ENCODE data around the gene TBXT. TPM values are rescaled to one million over a fixed set of nuclear protein-coding genes. Genes with fewer than 3 reads are reported as not detected.
"Not testable (repeated sequence)": the region's sequence is repeated elsewhere in the genome, so short reads cannot be mapped to it uniquely, and the experiment has no call there.

The TBXT gene
- total RNA-seq, 1 experiment from 2014 or later, result not detected

DNA sequence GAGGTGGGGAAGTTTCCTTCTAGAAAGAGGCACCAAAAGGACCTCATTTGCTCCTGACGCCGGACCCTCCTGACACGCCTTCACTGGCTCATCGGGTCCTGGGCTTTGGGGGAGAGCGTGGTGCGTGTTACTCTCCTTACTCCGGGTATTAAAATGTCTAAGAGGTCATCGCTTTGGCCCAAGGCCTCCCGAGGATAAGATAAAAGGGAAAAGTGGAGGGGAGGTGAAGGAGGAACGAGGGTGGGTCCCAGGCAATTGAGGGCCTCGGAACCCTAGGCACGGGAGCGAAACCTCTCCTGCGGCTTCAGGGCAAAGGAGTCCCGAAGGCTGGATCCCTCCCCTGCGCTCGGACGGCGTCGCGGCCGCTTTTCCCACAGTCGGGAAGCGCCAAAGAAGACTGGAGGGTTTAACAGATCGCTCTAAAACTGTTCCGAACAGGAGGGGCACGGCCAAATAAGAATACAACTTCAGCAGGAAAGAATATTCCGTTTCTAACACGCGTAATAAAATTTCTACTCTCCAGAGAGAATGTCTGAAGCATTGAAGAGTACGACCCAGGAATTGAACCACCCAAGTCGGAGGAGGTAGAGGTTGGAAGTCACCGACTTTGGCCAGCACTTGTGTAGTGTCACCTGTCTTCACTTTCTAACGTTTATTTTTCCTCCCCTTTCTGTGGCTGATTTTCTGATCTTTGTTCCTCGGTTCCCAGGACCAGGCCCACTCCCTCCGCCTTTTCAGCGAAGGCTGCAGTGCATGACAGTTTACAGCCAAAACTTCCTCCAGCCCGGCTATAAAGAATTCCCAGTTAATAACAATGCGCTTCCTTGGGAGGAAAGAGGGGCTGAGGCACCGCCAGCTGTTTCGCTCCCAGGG lies 2.1 kb upstream of the TBXT start:
- DNase-seq (ENCODE audit: low spot score), result no peak

DNA sequence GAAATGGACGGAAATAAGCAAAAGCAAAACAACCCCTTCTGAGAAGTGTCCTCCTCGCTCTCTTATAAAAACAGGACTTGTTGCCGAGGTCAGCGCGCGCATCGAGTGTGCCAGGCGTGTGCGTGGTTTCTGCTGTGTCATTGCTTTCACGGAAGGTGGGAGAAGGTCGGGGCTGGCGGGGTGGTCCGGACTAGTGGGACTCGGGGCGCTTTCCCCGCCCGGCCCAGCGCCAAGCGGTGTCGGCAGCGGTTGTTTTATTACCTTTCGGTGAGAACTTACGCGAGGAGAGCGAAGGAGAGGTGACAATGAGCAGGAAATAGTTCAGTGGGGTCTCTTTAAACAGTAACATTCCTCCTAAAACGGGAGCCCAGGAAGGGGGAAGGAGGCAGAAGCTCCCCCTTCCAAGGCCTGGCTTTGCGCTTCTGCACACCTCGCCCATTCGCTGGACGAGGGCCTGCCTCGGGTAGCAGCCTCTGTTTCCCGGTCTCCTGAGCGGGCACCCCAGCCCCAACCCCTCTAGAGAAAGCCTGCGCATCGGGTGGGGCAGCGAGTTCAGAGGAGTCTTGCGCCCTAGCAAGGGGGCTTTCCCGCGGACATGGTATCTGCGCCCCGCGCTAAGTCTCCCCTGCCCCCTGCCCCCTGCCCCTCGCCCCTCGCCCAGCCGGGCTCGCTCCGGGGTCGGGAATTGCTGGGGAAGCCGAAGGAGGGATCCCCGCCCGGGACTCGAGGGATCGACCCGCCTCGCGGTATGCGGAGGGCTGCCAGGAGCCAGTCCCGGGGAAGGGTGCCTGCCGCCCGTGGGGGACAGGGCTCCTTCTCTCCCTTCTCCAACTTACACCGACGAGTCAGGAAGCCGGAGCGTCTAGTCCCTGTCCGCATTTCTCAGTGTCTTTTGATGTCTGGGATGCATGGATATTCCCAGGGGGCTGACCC lies 1.2 kb upstream of the TBXT start:
- no peak for DNase-seq (ENCODE audit: low spot score)

DNA sequence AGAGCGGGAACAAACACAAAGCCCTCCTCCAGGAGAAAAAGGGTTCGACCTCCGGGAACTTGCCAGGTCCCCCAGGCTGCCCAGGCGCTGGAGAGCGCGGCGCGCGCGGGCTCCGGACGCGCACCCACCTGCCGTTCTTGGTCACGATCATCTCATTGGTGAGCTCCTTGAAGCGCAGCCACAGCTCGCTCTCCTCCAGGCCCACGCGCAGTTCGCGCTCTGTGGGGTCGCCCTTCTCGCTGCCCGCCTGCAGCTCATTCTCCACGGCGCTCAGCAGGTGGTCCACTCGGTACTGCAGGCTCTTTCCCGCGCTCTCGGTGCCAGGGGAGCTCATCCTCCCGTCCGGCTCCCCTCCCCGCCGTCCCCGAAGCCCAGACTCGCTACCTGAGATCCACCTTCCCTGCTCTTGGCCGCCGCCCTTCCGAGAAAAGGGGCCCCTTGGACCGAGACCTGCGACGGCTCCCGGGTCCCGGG lies 356 bp downstream of the TBXT start:
- DNase-seq (ENCODE audit: low spot score), result no peak

DNA sequence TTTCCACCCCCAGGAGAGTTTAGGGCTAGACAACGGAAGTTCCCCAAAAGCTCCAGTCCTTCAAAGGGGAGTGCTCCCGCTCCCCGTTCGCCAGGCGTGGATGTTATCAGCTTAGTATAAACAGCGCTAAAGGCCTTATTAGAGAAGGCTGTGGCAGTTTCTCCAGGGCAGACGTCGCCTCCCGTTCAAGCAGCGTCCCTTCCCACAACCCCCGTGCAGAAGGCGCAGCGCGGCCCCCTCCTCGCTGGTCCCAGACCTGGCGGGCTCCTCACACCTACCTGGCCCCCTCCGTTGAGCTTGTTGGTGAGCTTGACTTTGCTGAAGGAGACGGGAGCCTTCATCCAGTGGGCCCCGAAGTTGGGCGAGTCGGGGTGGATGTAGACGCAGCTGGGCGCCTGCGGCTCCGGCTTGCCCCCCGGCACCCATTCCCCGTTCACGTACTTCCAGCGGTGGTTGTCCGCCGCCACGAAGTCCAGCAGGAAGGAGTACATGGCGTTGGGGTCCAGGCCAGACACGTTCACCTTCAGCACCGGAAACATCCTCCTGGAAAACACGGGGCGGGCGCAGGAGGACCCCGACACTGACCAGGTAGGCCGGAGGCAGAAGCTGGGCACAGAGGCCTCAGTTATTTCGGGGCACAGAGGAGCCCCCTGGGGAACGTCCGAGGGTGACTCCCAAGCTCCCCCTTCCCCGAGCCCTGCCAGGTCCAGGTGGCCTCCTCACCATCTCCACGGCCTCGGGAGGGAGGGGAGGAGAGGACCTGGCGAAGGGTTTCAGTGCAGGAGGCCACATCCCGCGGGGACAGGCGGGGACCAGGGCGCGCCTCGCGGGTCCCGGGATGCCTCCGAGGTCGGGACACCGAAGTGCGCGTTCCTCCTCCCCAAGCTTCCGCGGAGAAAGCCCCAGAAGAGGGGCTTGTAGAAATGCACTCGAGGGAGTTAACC lies 1.1 kb downstream of the TBXT start:
- no peak for DNase-seq (ENCODE audit: low spot score)

DNA sequence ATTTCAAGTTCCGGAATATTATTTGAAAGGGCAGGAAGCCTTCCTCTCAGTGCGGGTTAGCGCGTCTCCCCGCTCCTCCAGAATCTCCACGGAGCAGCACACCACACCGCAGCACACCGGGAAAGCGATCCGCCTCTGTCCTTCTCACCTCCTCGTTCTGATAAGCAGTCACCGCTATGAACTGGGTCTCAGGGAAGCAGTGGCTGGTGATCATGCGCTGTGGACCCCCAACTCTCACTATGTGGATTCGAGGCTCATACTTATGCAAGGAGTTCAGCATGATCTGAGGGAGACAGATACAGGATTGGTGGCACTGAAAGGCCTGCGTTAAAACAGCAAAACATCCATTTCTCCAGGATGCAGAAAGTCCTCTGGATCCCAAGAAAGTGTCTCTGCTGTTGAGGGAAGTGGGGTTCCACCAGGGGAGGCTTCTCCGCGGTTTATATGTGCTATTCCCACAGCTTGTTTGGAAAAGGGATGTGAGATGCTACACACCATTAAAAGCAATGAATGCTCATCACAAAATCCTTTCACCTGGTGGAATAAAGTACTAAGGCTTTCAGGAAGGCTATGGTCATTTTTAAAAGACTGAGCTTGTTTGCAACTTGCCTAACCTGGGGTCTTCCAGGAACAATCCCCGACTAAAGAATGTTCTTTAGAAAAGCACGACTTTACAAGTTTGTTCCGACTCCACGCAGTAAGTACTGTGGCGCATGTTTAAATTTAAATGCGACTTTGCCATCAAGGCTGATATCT lies 1.9 kb downstream of the TBXT start:
- DNase-seq (ENCODE audit: low spot score), result no peak

DNA sequence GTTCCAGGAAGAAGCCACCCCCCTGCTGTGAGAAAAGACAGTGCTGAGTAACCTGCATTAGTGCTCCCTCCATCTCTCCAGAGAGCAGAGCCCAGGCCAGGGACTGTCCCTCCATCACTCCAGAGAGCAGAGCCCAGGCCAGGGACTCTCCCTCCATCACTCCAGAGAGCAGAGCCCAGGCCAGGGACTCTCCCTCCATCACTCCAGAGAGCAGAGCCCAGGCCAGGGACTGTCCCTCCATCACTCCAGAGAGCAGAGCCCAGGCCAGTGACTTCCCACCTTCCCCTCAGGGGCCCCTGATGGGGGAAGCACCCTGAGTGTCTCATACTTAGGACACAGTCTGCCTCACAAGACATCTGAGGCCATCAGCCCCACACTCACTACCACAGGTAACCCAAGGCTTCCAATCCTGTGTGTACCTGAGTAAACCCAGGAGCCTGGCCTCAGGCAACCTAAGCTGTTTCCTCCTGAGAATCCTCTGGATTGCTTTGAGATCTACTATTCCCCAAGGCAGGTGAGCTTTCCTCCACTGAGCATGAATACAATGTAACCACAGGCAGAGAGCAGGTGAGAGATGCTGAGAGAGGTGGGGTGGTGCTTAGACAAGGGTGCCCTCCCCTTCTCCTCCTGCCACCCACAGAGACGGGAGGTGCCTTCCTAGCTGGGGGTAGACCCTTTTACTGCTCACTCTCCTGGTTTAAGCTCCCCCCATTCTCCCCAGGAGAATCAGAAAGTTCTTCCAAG lies 4.9 kb downstream of the TBXT start:
- no peak for DNase-seq (ENCODE audit: low spot score)

DNA sequence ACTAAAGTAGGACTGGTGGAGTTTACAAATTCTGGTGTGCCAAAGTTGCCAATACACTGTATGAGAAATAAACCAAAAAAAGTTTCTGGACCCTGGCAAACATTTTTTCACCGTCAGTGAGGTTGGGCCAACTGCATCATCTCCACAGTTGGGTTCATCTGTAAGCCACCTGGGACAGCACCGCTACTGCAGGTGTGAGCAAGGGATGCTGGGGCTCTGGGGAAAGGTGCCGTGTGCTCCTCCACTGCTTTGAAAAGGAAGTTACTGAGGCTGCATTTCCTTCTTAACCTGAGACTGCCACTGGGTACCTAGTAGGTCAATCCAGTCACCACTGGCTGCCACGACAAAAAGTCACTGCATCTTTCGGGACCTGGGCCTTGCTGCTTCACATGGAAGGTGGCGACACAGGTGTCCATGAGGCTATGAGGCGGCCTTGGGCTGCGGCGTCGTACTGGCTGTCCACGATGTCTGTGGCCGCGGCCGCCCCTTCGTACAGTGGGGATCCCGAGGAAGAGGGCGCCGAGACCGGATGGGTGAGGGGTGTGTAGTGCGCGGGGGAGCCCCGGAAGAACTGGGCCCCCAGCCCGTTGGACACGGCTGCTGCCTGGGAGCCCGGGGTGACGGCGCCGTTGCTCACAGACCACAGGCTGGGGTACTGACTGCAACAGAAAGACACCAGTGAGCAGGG lies 9.6 kb downstream of the TBXT start:
- no peak for DNase-seq (ENCODE audit: low spot score)

DNA sequence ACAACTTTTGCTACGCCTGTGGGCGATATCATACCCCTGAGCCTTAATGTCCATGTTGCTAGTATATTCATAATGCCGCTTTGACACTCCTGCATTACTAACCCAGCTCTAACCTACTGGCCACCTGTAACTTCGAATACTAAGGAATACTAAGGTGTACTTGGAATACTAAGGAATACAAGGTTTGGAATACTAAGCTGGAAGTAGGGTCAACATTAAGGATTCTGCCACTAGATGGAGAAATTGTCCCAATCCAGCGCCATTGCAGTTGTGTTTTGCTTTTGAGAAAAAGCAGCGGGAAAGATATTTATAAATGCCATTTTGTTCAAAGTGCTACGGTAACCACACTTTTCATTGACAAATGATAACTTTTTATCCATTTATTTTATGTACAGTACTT lies 10.7 kb downstream of the TBXT start:
- DNase-seq (ENCODE audit: low spot score), result peak; percentile 53

DNA sequence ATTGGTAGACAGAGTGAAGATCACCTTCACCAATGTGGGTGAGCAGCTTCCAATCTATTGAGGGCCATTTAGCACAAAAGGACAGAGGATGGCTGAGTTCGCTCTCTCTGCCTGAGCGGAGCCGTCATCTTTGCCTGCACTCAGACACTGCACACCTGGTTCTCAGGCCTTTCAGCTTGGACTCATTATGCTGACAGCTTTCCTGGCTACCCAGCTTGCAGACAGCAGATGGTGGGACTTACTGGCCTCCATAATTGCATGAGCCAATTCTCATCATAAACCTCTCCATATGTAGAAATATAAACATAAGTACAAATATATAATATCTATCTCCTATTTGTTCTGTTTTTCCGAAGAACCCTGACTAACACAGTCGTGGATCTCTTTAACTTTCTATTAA lies 13.7 kb downstream of the TBXT start:
- DNase-seq (ENCODE audit: low spot score), result no peak

DNA sequence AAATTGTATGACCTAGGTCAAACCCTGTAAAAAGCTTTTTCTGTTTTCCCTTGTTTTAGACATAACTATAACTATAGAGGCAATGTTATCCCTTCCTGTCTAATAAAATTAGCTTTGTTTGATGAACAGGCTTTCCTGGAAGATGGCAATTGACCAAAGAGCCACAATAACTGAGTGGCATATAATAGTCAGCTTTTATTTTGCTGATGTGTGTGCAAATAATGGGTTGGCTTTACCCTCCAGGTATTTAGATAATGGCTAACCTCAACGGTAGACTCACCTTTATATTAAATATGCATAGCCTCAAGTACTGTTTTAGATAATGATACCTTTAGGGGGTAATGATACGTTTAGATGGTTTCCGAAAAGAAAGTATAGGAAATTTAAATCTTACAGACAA lies 15.0 kb downstream of the TBXT start:
- DNase-seq (ENCODE audit: low spot score), result no peak

DNA sequence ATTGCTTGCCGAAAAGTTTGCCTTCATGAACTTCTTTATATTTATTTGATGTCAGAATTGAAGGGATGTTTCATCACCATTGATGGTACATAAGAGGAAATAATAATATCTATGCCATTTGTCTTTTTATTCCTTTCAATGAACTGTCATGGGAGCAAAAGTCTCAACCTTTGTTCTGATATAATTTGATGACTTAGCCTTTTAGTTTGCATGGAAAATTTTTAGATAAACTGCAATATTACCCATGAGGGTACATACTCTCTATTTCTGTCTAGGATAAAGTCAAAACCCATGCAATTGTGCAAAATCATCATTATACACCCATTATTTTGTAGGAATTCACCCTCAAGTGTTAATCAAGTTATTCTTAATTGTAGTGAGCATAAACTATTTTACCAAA lies 15.9 kb downstream of the TBXT start:
- DNase-seq (ENCODE audit: low spot score), result no peak

DNA sequence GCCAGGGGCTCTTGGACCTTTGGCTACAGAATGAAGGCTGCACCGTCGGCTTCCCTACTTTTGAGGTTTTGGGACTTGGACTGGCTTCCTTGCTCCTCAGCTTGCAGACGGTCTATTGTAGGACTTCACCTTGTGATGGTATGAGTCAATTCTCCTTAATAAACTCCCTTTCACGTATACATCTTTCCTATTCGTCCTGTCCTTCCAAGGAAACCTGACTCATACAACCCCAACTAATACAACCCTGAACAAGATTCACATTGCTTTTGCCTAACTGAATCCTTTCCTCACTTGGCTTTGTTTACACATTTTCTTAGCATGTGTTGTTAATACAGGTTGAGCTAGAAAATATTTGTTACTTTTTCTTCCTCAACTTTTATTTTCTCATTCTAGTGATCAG lies 21.9 kb downstream of the TBXT start:
- DNase-seq (ENCODE audit: low spot score), result no peak

DNA sequence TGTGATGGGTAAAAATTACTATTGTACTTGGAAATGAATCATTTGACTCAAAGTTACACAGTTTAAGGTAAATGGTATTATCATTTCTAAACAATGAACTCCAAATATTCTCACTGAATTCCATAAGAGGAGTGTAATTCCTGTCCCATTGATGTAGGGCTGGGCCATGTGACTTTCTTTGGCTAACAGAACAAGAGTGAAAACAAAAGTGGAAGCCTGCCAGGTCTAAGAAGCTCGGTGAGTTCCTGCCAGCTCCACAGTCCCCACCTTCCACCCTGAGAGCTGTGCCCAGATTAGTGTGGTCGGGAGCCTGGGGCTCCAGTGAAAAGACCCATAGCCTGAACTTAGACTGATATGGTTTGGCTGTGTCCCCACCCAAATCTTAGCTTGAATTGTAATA lies 24.6 kb downstream of the TBXT start:
- DNase-seq (ENCODE audit: low spot score), result no peak

DNA sequence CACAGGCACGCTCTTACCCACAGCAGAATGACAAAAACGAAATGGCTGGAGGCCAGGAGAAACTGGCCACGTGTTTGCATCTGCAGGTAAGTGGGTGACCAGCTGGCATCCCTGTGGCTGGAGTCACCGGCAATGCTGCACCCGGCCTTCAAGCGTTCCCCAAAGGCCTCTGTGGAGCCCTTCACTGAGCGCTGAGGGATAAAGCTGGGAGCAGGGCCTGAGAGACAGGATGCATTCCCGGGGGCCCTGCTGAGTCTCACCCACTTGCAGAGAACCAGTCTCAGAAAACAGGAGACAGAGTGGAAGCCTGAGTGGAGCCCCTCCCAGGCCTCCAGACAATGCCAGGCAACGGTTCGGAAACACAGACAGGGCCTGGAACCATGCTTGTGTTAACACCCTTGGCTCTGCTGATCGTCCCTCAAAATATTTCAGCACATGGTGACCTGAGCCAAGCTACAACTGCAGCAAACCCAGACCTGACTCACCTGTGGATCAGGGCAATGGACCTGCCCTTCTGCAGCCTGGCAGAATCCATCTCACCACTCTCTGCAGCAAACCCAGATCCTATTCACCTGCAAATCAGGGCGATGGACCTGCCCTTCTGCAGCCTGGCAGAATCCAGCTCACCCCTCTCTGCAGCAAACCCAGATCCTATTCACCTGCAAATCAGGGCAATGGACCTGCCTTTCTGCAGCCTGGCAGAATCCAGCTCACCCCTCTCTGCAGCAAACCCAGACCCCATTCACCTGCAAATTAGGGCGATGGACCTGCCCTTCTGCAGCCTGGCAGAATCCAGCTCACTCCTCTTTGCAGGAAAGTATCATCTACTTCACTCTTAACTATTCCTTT lies 39.8 kb downstream of the TBXT start:
- DNase-seq (ENCODE audit: low spot score), result no peak

DNA sequence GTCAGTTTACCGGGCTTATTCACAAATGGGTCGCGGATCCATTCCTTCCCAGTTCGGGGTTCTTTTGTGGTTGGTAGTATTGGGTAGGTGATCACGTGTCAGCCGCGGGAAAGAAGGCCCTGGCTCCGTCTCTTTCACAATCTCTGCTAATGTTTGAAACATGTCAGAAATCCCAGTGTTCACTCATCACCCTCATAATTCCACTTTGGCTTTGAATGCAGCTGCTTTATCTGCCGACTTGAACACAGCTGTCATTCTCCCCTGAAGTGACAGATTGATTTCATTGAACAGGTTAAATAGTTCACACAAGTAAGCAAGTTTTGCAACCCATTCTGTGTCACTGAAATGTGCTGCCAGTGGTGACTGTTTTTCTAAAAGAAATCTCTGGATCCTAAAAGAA lies 44.5 kb downstream of the TBXT start:
- not testable (repeated sequence) for DNase-seq (ENCODE audit: low spot score)

DNA sequence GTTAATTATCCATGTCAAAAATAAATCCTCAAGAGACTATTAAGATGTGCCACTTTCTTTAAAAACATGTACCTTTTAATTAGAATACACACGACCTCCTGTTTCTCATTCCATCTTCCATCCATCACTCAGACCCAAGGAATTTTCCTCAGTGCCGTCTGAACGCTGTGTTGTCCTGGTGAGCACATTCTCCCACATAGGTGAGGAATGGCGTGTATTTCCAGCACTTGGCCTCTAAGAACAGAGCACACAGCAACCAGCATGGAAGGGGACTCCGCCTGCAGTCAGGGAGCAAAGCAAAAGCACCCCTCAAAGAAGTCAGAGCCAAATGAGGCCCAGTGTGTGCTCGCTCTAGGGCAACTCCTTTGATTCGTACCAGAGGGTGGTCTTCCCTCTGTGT lies 45.9 kb downstream of the TBXT start:
- DNase-seq (ENCODE audit: low spot score), result no peak

DNA sequence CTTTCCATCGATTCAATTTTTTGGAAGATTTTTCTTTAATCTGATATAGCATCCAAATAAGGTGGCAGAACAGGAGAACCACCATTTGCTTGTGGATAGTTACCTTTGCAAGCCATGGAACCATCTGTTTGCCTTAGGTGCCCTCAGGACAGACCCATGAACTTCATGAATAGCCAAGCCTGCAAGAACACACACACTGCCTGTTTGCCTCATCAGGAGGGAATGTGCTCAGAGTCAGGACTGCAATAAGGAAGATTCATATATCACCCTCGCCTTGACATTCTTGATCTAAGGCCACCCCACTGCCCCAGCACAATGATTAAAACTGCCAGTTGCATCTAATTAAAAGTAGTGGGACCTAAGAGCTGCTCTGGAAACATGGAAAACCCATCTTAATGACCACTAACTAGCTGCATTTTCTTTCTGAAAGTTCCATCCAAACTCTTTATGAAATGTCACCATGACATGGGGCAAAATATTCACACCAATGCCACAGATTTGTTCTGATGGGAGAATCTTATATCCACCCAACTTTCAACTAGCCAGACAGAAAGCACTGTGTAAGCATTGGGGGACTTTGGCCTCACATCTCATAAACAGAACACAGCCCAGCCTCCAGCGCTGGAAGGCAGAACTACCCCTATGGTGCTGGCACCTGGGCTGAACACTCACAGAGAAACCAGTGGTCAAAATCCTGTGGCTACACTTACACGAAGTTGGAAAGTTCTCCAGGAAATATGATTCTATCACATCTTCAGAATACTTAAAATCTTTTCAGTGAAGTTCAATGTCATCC lies 48.3 kb downstream of the TBXT start:
- DNase-seq (ENCODE audit: low spot score), result no peak

DNA sequence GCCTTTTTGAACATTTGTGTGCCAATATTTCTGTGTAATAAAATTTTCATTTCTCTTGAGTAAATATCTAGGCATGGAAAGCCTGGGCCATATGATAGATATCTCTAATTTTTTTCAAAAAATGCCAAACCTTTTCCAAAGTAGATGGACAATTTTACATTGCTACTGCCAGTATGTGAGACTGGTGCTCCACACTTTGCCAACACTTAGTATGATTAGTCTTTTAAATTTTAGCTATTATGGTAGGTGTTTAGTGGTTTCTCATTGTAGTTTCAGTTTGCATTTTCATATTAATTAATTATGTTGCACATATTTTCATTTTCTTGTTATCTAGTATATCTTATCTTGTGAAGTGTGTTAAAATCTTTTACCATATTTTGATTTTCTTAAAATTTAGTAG lies 52.0 kb downstream of the TBXT start:
- no peak for DNase-seq (ENCODE audit: low spot score)

Measured in HT-29 (cell line).